ENCODE data around the gene PHETA1.
"Not testable (repeated sequence)": the region's sequence is repeated elsewhere in the genome, so short reads cannot be mapped to it uniquely, and the experiment has no call there.

DNA sequence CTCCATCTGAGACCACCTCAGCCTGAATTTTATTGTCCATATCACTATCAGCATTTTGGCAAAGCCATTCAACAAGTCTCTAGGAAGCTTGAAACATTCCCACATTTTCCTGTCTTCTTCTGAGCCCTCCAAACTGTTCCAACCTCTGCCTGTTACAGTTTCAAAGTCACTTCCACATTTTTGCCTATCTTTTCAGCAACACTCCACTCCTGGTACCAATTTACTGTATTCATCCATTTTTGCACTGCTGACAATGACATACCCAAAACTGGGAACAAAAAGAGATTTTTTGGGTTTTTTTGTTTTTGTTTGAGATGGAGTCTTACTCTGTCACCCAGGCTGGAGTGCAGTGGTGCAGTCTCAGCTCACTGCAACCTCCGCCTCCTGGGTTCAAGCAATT is 4.3 kb upstream of the PHETA1 start:
- TF ChIP-seq POLR2A (IDR thresholded peaks at IDR 0.05; ENCODE audit: low read depth, low read length); TAF1 (IDR thresholded peaks at IDR 0.05; ENCODE audit: borderline replicate concordance, low read depth, low read length): not testable (repeated sequence)
